ENCODE measurements around the gene TNIP1.

GRCh38 chr5:151089726-151090125 is 8.9 kb upstream of the TNIP1 start:
- TF ChIP-seq CTCF (IDR thresholded peaks at IDR 0.05): no peak
- no peak for TF ChIP-seq EP300 (IDR thresholded peaks at IDR 0.05)
- no peak for TF ChIP-seq POLR2A (IDR thresholded peaks at IDR 0.05; ENCODE audit: low read depth)
- no peak for TF ChIP-seq POLR2AphosphoS5 (IDR thresholded peaks at IDR 0.05)

Data from esophagus muscularis mucosa (tissue), 4 donors.